HepG2 (cell line): ENCODE results near the gene AUTS2. TPM values are rescaled to one million over a fixed set of nuclear protein-coding genes. Genes with fewer than 3 reads are reported as not detected.

Source experiments
- ATAC-seq: fragments of 200-7000 bp; cut with Tn5 transposase; 3 replicates; pipeline ENCODE4 v1.9.1; 2020; ENCODE audit warnings: mild to moderate bottlenecking, moderate library complexity
- BruUV-seq: library from RNA; stranded (reverse); fragments of 400-500 nt; replicated peaks from 2 replicates; lab custom pipeline; 2021; lab: Mats Ljungman, UMichigan
- CTCF ChIA-PET: fragments of 300-600 bp; formaldehyde crosslinking; extraction: SDS; loops from one replicate; lab custom pipeline; 2021; ENCODE audit warnings: low total read pairs, inconsistent platforms, low intra/inter-chr PET ratio; lab: Yijun Ruan, JAX
- POLR2A ChIA-PET: fragments of 350-600 bp; sonication (Branson Sonifier 250); formaldehyde crosslinking; loops from one replicate; lab custom pipeline; 2020; ENCODE audit warnings: antibody characterized with exemption, inconsistent platforms; lab: Yijun Ruan, JAX
- DNase-seq: peaks from one replicate; pipeline ENCODE4 v3.0.0-alpha.2; 2015; ENCODE audit warnings: low spot score
- FAIRE-seq: peaks from 3 replicates; lab custom pipeline; 2011; peaks lifted over from hg19 to GRCh38; lab: Jason Lieb, UNC
- H2AFZ ChIP-seq: one replicate; pipeline ENCODE4 v1.6.1; 2011; ENCODE audit warnings: low read length, inconsistent platforms
- H3K27ac ChIP-seq: fragments of 300-600 bp; 3 replicates; pipeline ENCODE4 v1.8.0; 2011; ENCODE audit warnings: mixed run types, mild to moderate bottlenecking, mixed read lengths, low read length, inconsistent platforms; ENCODE audit not compliant: insufficient read depth; ENCODE audit errors: extremely low read length
- H3K27me3 ChIP-seq, 2 experiments: fragments of 200-600 bp in 1 of 2; 2 replicates in 1 of 2; 3 replicates in 1 of 2; pipeline versions ENCODE4 v1.6.0 to v1.8.0; 2011; ENCODE audit warnings: low read length in 2 of 2, mild to moderate bottlenecking in 2 of 2, moderate library complexity in 2 of 2, inconsistent platforms in 1 of 2; ENCODE audit not compliant: insufficient read depth in 2 of 2, control insufficient read depth in 1 of 2
- H3K36me3 ChIP-seq, 2 experiments: fragments of 200-600 bp in 1 of 2; replicated peaks in 1 of 2; 2 replicates in 1 of 2; 3 replicates in 1 of 2; pipeline versions ENCODE4 v1.5.1 to v1.8.0; 2011; ENCODE audit warnings: low read length in 2 of 2, inconsistent platforms in 1 of 2; ENCODE audit not compliant: insufficient read depth in 2 of 2, control insufficient read depth in 1 of 2
- H3K4me1 ChIP-seq: 2 replicates; pipeline ENCODE4 v1.5.1; 2012; ENCODE audit warnings: low read length, inconsistent platforms; ENCODE audit not compliant: insufficient read depth
- H3K4me2 ChIP-seq: 2 replicates; pipeline ENCODE4 v1.6.0; 2011; ENCODE audit warnings: low read depth, low read length, inconsistent platforms
- H3K4me3 ChIP-seq, 3 experiments: fragments of 200-600 bp in 1 of 3; sonication (generic), shearing (Covaris generic) in 1 of 3; replicated peaks in 1 of 3; 2 replicates each; pipeline ENCODE4 v1.5.1; 2011 to 2016; ENCODE audit warnings: low read length in 3 of 3, inconsistent platforms in 2 of 3, low read depth in 2 of 3, mild to moderate bottlenecking in 2 of 3, control low read depth in 1 of 3, mixed read lengths in 1 of 3; ENCODE audit not compliant: insufficient read depth in 1 of 3
- H3K79me2 ChIP-seq: one replicate; pipeline ENCODE4 v1.6.1; 2011; ENCODE audit warnings: low read length, inconsistent platforms; ENCODE audit not compliant: insufficient read depth
- H3K9ac ChIP-seq: 2 replicates; pipeline ENCODE4 v1.6.0; 2011; ENCODE audit warnings: mild to moderate bottlenecking, low read depth, low read length, inconsistent platforms; ENCODE audit not compliant: insufficient read depth
- H3K9me3 ChIP-seq: 2 replicates; pipeline ENCODE4 v1.5.1; 2012; ENCODE audit warnings: mild to moderate bottlenecking, low read length
- H4K20me1 ChIP-seq: 2 replicates; pipeline ENCODE4 v1.6.0; 2011; ENCODE audit warnings: inconsistent platforms, mild to moderate bottlenecking, low read length, moderate library complexity; ENCODE audit not compliant: insufficient read depth
- FOSL1 ChIP-seq: sonication (generic); formaldehyde crosslinking; IDR thresholded peaks from 2 replicates; pipeline ENCODE4 v1.9.0; 2021; ENCODE audit warnings: missing genetic modification reagents, borderline replicate concordance
- HMG20B ChIP-seq: conservative IDR thresholded peaks from 2 replicates; pipeline ENCODE4 v1.6.1; 2016; ENCODE audit warnings: missing genetic modification reagents, missing compliant biosample characterization
- KDM6A ChIP-seq: IDR thresholded peaks from 2 replicates; pipeline ENCODE4 v1.6.1; 2016; ENCODE audit warnings: low read depth
- KLF16 ChIP-seq, 2 experiments: sonication (generic) in 1 of 2; formaldehyde crosslinking in 1 of 2; IDR thresholded peaks; 2 replicates each; pipeline versions ENCODE4 v1.6.1 to v1.8.0; 2016 to 2023; ENCODE audit warnings: missing genetic modification reagents in 2 of 2, missing compliant biosample characterization in 1 of 2
- MAFF ChIP-seq: IDR thresholded peaks from 2 replicates; pipeline ENCODE4 v1.6.1; 2011; ENCODE audit warnings: low read depth, low read length, improper control_type of control experiment
- NAIF1 ChIP-seq: sonication (generic); formaldehyde crosslinking; IDR thresholded peaks from 2 replicates; pipeline ENCODE4 v1.5.0; 2020; ENCODE audit warnings: mild to moderate bottlenecking, missing genetic modification reagents, borderline replicate concordance
- NFYB ChIP-seq: sonication (generic); formaldehyde crosslinking; IDR thresholded peaks from 2 replicates; pipeline ENCODE4 v1.4.0; 2020; ENCODE audit warnings: missing genetic modification reagents
- PHF8 ChIP-seq: sonication (generic); formaldehyde crosslinking; IDR thresholded peaks from 2 replicates; pipeline ENCODE4 v1.5.0; 2020; ENCODE audit warnings: missing genetic modification reagents
- RAD51 ChIP-seq: fragments of 450-650 bp; IDR thresholded peaks from 2 replicates; pipeline ENCODE4 v1.6.1; 2016; ENCODE audit warnings: borderline replicate concordance
- SATB2 ChIP-seq: sonication (generic); formaldehyde crosslinking; IDR thresholded peaks from 2 replicates; pipeline ENCODE4 v1.5.0; 2020; ENCODE audit warnings: missing genetic modification reagents
- THRA ChIP-seq: sonication (generic); formaldehyde crosslinking; IDR thresholded peaks from 2 replicates; pipeline ENCODE4 v1.4.0; 2020; ENCODE audit warnings: missing genetic modification reagents, borderline replicate concordance
- TSC22D2 ChIP-seq: sonication (generic); formaldehyde crosslinking; IDR thresholded peaks from 2 replicates; pipeline ENCODE4 v1.5.1; 2020; ENCODE audit warnings: missing genetic modification reagents, mild to moderate bottlenecking, borderline replicate concordance
- ZNF552 ChIP-seq: sonication (generic); formaldehyde crosslinking; IDR thresholded peaks from 2 replicates; pipeline ENCODE4 v1.9.0; 2022; ENCODE audit warnings: missing genetic modification reagents, mild to moderate bottlenecking, borderline replicate concordance
- ZNF703 ChIP-seq: sonication (generic); formaldehyde crosslinking; IDR thresholded peaks from 2 replicates; pipeline ENCODE4 v1.5.1; 2020; ENCODE audit warnings: missing genetic modification reagents, mild to moderate bottlenecking, moderate library complexity, borderline replicate concordance
- ZNF737 ChIP-seq: sonication (generic); formaldehyde crosslinking; IDR thresholded peaks from 2 replicates; pipeline ENCODE4 v1.5.0; 2020; ENCODE audit warnings: missing genetic modification reagents, mild to moderate bottlenecking, borderline replicate concordance
- WGBS: methylation state at CpG from one replicate; pipeline ENCODE4 v1.1.6; 2017; ENCODE audit warnings: low lambda C conversion rate; 5-methylcytosine and 5-hydroxymethylcytosine counted together
- in situ Hi-C: cut with HindIII; loops from 2 replicates; pipeline ENCODE4 v1.10.0; 2017; ENCODE audit warnings: low pct_unique_long_range_greater_than_20kb; ENCODE audit not compliant: extremely low pct_ligation_motif_present
- intact Hi-C: fragments of 100-400 bp; cut with micrococcal nuclease; formaldehyde crosslinking; loops from one replicate; pipeline ENCODE4 v1.10.0; 2022; ENCODE audit not compliant: unreplicated experiment
- polyA plus RNA-seq, 8 experiments: library from polyadenylated mRNA; depleted of rRNA in 3 of 8; stranded (reverse) in 7 of 8; unstranded in 1 of 8; fragments of >200 nt; fragmentation: Illumina TruSeq in 4 of 8; extraction: Trizol in 4 of 8; gene quantifications; 2 replicates each; pipeline versions ENCODE4 v1.2.1 to v1.2.3, GENCODE V29; 2011 to 2016; ENCODE audit warnings: low read depth in 4 of 8, missing spikeins in 1 of 8, mixed read lengths in 1 of 8; ENCODE audit not compliant: insufficient read depth in 1 of 8
- total RNA-seq, 5 experiments: library from RNA; depleted of rRNA; stranded (reverse); fragments of >200 nt; fragmentation: Illumina TruSeq; extraction: Trizol; gene quantifications; 2 replicates each; pipeline ENCODE4 v1.2.3, GENCODE V29; 2016; ENCODE audit warnings: low read depth in 1 of 5

Gene AUTS2
- total and polyA plus RNA-seq, 2 of the 13 experiments (the other 11 are each of a cell fraction or from before 2014, with no cell fraction given), result 0.38 TPM; not detected in 1

- BruUV-seq, result no TSS peak
Observed at GRCh38 chr7:69816501-69816900, 218.2 kb downstream of the AUTS2 start.

More at GRCh38 chr7:69816501-69816900, 218.2 kb downstream of the AUTS2 start:
- Histone ChIP-seq H3K27me3 (no peaks in the 10 kb centered on the region), H3K36me3 (no peaks in the 10 kb centered on the region), H4K20me1 (no peaks in the 10 kb centered on the region), H3K4me2 (no peak overlapping the region), H2AFZ (no peak overlapping the region), H3K27ac (no peak overlapping the region), H3K4me3 (no peak overlapping the region), H3K79me2 (no peaks in the 10 kb centered on the region), H3K9me3 (no peaks in the 10 kb centered on the region), H3K9ac (no peak overlapping the region), H3K4me1 (no peaks in the 10 kb centered on the region)
- intact Hi-C loops (no loop called here), in situ Hi-C loops (no loop called here)
- POLR2A ChIA-PET, result no interaction called here
- 35% methylated on average over 3 of the region's 3 CpGs for WGBS
- no peak for DNase-seq
- CTCF ChIA-PET, result no interaction called here
- no peak for ATAC-seq
- TF ChIP-seq SATB2 (CRISPR knock-in tag) (no peak), KLF16 (CRISPR knock-in tag; IDR thresholded peaks at IDR 0.05) (no peak), FOSL1 (no peak), TSC22D2 (CRISPR knock-in tag) (no peak), ZNF552 (no peak), THRA (CRISPR knock-in tag) (no peak), ZNF737 (CRISPR knock-in tag) (no peak), MAFF (no peak), NFYB (CRISPR knock-in tag) (no peak), HMG20B (CRISPR knock-in tag) (no peak), ZNF703 (no peak), KDM6A (no peak), RAD51 (no peak), NAIF1 (CRISPR knock-in tag) (no peak), PHF8 (CRISPR knock-in tag) (no peak)
- no peak for FAIRE-seq
